ENCODE measurements around the gene FLNB.

- no peak for TF ChIP-seq CTCF (IDR thresholded peaks at IDR 0.05)
- no peak for TF ChIP-seq EZH2phosphoT487 (IDR thresholded peaks at IDR 0.05)
These were observed 8.5 kb downstream of the FLNB start for GRCh38 chr3:58016710-58017109.
